Astrocyte of the spinal cord (primary cell): ENCODE measurements around the gene NBPF4.
"Not testable (repeated sequence)": the region's sequence is repeated elsewhere in the genome, so short reads cannot be mapped to it uniquely, and the experiment has no call there.

Experiments used
- DNase-seq: peaks from one replicate; pipeline ENCODE4 v3.0.0; 2011; ENCODE audit warnings: low read depth, low spot score
- H3K4me3 ChIP-seq: 2 replicates; pipeline ENCODE4 v1.5.1; 2011; ENCODE audit warnings: low read depth, mild to moderate bottlenecking, low read length, moderate library complexity
- in situ Hi-C: cut with HindIII; loops from 2 replicates; pipeline ENCODE4 v1.10.0; 2017; ENCODE audit warnings: low sequenced_read_pairs

The NBPF4 gene, protein sequence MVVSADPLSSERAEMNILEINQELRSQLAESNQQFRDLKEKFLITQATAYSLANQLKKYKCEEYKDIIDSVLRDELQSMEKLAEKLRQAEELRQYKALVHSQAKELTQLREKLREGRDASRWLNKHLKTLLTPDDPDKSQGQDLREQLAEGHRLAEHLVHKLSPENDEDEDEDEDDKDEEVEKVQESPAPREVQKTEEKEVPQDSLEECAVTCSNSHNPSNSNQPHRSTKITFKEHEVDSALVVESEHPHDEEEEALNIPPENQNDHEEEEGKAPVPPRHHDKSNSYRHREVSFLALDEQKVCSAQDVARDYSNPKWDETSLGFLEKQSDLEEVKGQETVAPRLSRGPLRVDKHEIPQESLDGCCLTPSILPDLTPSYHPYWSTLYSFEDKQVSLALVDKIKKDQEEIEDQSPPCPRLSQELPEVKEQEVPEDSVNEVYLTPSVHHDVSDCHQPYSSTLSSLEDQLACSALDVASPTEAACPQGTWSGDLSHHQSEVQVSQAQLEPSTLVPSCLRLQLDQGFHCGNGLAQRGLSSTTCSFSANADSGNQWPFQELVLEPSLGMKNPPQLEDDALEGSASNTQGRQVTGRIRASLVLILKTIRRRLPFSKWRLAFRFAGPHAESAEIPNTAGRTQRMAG

DNA sequence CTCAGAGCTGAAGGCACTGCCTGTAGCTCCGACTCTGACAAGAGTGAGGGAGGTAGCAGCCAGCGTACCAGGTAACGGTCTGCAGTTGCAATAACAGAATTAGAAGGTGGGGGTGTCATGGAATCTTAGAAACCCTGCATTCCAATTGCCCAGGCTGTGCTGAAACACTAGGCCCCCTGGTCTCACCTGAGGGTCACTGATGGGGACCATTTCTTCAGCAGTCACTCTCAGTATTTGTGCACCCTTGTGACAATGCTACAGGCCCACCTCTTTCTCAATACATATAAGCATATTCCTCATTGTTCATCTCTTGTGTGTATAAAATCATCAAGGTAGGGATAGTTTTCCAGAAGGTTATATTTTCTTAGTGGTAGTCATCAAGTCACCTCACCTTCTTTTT lies at the start of gene NBPF4:
NBPF4 (minus strand) TSS at position 101 of the 400 bp plus-strand sequence. CDS start 315 bp downstream, outside the sequence.
- in situ Hi-C loops, H3K4me3 ChIP-seq, DNase-seq: not testable (repeated sequence)

DNA sequence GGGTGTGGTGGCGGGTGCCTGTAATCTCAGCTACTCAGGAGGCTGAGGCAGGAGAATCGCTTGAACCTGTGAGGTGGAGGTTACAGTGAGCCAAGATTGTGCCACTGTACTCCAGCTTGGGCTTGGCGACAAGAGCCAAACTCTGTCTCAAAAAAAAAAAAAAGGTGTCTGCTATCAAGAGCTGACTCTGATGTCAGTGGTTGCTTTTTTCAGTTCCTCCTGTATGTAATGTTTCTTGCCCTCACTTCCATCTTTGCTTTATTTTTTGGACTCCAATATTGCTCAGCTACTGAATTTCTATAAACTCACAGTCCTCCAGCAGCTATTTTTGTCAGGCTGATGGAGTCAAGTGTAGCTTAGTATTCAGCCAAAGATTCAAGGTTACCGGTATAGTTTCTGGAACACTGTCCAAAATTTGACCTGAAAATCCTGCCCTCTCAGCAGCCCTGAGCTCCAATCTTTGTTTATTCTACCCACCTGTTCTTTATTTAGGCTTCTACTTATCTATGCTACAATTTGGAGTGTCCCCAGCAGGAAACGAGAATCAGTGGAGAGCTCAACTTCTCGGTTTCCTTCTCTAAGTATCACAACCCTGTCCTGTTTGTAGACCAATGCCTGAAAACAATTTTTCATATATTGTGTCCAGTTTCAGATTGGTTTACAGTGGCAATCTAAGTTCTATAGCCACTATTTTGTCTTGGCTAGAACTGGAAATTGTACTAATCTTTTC lies 38.8 kb upstream of the NBPF4 start:
- H3K4me3 ChIP-seq, DNase-seq, in situ Hi-C loops: not testable (repeated sequence)

DNA sequence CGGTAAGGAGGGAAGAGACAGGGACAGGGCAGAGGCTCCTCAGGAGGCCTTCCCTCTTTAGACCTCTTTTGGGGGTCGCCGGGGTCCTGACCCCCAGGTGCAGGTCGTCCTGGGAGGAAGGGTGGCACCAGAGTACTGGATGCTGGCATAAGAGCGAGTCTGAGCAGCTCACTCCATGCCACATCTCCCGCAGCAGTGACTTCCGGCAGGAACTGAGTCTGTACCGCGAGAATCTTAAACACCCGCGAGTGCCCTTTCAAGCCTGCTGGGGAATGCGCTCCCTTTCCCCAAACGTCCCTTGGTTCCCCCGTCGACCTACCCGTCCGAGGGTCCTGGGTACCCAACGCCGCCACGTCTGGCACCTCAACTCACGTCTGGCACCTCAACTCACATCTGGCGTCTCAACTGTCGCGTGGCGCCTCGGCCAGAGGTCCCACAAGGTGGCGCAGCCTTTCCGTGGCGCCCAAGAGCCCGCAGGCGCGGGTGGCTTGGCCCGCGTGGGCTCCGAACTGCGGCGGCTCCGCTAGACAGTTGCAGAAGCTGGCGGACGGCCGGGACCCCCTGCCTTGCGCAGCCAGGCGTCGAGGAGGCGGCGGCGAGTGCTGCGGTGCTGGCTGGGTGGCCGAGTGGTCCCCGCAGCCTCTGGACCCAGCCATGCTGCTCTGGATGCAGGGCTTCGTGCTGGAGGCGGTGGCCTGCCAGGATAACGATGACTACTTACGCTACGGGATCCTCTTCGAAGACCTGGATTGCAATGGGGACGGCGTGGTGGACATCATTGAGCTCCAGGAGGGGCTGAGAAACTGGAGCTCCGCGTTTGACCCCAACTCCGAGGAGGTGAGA lies 28.8 kb upstream of the NBPF4 start:
- in situ Hi-C loops, DNase-seq, H3K4me3 ChIP-seq: not testable (repeated sequence)

DNA sequence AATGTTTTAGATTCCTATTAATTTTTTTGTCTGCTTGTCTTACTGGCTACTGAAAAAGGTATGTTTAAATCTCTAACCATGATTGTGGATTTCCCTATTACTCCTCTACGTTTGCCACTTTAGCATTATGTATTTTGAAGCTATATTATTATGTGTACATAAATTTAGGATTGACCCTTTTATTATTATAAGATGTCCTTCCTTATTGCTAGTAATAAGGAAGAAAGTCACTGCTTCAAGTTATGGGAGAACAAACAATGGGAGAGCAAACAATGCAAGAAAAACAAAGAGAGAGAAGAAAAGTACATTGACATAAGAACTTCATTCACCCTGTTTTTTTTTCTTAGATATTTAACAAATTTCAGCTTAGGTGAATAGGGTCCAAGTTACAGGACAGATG lies 23.2 kb upstream of the NBPF4 start:
- in situ Hi-C loops, DNase-seq, H3K4me3 ChIP-seq: not testable (repeated sequence)

DNA sequence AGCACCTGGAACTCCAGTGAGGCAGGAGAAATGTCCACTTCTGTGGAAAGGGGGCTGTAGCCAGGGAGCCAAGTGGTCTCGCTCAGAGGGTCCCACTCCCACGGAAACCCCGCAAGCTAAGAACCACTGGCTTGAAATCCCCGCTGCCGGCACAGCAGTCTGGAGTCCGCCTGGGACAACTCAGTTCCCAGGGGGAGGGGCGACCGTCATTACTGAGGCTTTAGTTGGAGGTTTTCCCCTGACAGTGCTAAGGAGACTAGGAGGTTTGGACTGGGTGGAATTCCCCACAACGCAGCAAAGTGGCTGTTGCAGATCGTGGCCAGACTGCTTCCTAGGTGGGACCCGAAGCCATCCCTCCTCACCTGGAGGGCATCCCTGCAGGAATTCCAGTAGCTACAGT lies 18.1 kb upstream of the NBPF4 start:
- H3K4me3 ChIP-seq, DNase-seq, in situ Hi-C loops: not testable (repeated sequence)

DNA sequence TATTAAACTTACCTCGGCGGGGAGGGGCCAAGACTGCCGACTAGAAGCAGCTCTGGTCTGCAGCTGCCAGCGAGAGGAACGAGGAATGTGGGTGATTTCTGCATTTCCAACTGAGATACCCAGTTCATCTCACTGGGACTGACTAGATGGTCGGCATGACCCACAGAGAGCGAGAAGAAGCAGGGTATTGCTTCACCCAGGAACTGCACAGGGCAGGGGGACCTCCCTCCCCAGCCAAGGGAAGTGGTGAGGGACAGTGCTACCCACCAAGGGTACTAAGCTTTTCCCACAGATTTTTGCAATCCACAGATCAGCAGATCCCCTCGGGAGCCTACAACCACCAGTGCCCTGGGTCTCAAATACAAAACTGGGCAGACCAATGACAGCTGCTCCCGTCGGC lies 17.6 kb upstream of the NBPF4 start:
- H3K4me3 ChIP-seq, in situ Hi-C loops, DNase-seq: not testable (repeated sequence)

DNA sequence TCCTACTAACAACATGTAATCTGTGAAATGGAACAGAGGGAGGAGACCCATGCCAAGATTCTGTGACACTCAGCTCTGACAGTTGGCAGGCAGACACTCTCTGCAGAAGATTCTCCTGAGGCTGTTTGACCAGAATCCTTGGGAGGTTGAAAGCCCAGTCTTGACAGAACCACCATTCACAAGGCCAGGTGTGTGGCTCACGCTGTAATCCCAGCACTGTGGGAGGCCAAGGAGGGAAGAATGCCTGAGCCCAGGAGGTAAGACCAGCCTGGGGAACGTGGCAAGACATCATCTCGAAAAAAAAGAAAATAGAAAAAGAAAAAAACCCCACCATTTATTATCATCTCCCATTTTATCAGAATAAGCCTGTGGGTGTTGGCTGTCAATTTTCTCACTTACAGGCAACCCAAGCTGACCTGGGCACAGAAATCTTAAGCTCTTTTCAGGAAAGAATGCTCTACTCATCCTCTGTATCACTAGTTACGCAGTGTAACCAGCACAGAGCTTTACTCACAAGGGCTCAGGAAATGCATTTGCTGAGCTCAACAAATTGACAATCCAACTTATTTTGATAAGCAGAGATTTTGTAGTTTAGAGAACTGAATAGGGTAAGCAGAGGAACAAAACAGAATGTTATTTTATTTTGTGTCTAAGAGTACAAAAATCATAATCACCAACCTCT lies 16.8 kb upstream of the NBPF4 start:
- DNase-seq, in situ Hi-C loops: not testable (repeated sequence)

DNA sequence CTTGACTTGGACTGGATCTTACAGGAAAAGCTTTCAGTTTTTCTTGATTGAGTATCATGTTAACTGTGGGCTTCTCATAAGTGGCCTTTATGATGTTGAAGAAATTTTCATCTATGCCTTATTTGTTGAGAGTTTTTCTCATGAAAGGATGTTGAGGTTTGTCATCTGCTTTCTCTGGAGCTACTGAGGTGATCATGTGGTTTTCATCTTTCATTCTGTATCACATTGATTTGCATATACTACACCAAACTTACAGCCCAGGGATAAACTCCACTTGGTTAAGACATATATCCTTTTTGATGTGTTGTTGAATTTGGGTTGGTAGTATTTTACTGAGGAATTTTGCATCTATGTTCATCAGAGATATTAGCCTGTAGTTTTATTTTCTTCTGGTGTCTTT lies 11.6 kb upstream of the NBPF4 start:
- DNase-seq, in situ Hi-C loops, H3K4me3 ChIP-seq: not testable (repeated sequence)

More for the DNA sequence above, 16.8 kb upstream of the NBPF4 start:
- H3K4me3 ChIP-seq: not testable (repeated sequence)

DNA sequence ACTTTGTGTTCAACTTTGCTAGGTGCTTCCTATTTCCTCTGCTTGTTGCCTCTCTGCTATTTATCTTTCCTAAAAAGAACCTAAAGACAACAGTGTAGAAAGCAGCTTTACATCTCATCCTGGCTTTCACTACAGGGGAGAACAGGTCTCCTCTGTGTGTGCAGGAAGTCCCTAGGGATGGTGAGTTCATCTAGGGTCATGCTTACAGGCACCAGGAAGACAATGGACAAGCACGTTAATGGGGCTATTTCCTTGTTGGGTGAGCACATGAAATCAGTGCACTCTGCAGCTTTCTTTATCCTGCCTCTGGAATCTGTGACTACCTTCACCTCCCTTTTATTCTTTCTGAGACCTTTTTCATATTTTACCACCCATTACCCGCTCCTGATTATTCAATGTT lies 4.5 kb downstream of the NBPF4 start:
- in situ Hi-C loops, DNase-seq, H3K4me3 ChIP-seq: not testable (repeated sequence)

DNA sequence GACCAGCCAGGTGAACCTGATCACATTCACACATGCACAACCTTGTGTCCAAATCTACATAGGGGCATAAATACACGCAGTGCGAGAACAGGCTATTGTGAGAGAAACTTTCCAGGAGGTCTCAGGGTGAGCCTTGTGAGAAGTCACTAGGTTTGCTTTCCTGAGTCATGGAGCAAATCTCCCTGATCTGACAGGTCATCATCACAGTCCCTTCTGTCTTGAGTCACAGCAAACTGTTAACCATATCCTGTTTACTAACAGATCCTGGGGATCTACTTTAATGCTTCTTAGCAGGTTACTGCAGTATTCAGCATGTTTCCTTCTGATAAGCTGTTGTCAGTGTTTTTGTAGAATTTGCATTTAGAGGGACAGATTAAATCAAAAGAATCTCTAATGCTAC lies 8.6 kb downstream of the NBPF4 start:
- in situ Hi-C loops, DNase-seq, H3K4me3 ChIP-seq: not testable (repeated sequence)

DNA sequence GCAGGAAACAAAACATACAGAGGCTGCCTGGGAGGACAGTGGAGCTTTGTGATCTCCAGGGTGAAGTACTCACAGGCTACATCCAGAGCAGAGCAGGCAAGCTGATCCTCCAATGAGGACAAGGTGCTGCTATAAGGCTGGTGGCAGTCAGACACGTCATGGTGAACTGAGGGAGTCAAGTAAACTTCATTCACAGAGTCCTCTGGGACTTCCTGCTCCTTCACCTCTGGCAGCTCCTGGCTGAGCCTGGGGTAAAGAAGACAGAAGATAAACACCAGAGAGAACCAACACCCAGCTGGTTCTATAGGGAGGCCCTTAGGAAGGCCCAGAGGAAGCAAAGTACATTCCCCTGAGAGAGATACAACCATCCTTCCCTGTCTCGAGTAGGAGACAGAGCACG lies 11.7 kb downstream of the NBPF4 start:
- DNase-seq, in situ Hi-C loops, H3K4me3 ChIP-seq: not testable (repeated sequence)

DNA sequence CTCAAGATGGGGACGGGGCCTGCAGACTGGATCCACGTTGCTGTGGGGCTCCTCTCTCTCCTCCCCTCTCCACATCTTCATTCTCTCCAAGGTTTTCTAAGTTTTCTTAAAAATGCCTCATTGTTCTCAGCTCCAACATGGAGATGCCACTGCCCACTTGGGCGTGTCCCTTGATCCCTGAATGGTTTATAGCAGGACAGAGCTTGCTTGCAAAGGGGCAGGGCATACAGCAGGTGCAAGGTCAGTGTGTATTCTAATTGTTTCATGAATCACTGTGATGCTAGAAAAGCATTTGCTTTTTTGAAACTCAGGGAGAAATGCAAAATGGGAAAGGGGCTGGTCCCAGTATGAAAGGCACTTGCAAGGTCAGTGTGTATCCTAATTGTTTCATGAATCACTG lies 13.9 kb downstream of the NBPF4 start:
- in situ Hi-C loops, H3K4me3 ChIP-seq, DNase-seq: not testable (repeated sequence)

DNA sequence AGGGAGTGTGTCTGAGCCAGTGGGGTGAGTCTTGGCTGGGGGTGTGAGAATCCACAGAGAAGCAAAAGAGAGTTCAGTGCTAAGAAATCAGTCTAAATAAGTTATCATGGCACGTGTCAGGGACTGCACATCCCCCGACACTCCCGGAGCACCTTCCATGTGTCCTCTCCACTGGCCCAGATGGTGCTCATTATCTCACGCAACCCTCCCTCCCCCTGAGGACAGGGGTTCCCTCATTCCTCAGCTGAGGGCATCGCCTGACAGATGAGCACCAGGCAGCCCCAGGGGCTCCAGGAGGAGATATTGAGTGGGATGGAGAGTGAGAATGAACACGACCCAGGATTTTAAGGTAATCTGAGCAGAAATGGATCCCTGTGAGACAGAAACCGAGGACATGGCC lies 16.1 kb downstream of the NBPF4 start:
- H3K4me3 ChIP-seq, DNase-seq, in situ Hi-C loops: not testable (repeated sequence)

DNA sequence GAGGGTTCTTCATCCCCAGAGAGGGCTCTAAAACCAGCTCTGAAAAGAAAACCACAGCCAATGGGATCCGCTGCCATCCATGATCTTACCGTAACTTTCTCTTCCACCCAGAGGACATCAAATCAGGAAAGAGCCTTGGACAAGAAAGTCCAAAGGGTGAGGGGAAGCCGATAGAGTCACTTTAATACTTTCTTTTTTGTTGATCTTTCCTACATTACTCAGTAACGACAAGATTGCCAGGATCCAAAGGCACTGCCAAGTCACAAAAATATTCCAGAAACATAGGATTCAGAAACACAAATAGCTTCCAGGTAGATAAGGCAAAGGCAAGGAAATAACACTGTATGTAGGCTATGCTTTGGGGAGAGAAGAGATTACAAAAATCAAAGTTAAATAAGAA lies 17.0 kb downstream of the NBPF4 start:
- DNase-seq, in situ Hi-C loops, H3K4me3 ChIP-seq: not testable (repeated sequence)

DNA sequence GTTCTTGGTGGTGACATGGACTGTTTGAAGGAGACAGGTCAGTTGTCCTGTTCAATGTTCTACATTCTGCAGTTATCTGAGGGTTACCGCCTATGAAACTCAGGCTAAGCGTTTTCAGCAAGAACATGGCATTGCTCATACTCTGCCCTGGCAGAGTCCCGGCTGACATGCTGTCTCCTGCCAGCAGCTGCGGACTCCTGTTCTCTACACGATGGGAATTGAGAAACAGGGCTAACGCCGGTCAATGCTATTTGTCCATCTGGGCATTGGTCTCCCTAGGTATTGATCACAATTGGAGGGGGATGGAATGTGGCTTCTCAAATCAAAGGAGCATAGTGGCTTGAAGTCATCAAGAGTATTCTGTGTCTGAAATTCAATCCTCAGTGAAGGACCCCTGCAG lies 20.6 kb downstream of the NBPF4 start:
- H3K4me3 ChIP-seq, DNase-seq, in situ Hi-C loops: not testable (repeated sequence)

DNA sequence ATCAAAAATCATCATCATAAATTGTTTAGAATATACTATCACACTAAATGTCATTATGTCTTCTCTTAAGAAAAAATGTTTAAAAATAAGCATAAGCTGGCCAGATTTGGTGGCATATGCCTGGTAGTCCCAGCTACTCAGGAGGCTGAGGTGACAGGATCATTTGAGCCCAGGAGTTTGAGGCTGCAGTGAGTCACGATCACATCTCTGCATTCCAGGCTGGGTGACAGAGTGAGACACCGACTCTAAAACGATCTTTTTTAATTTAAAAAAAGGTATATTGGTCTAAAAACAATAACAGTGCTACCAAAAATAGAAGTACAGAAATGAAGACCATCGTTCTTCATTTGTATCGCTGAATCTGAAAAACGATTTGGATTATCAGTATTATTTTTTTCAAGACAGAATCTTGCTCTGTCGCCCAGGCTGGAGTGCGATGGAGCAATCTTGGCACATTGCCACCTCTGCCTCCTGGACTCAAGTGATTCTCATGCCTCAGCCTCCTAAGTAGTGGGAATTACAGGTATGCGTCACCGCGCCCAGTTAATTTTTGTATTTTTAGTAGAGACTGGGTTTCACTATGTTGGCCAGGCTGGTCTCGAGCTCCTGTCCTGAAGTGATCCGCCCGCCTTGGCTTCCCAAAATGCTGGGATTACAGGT lies 26.2 kb downstream of the NBPF4 start:
- H3K4me3 ChIP-seq, DNase-seq, in situ Hi-C loops: not testable (repeated sequence)
